HepG2 (cell line): ENCODE data around the gene NLE1. TPM values are rescaled to one million over a fixed set of nuclear protein-coding genes. Genes with fewer than 3 reads are reported as not detected.

Experiments used
- ATAC-seq: fragments of 200-7000 bp; cut with Tn5 transposase; 3 replicates; pipeline ENCODE4 v1.9.1; 2020; ENCODE audit warnings: mild to moderate bottlenecking, moderate library complexity
- BruUV-seq: library from RNA; stranded (reverse); fragments of 400-500 nt; replicated peaks from 2 replicates; lab custom pipeline; 2021; lab: Mats Ljungman, UMichigan
- CTCF ChIA-PET: fragments of 300-600 bp; formaldehyde crosslinking; extraction: SDS; loops from one replicate; lab custom pipeline; 2021; ENCODE audit warnings: low total read pairs, inconsistent platforms, low intra/inter-chr PET ratio; lab: Yijun Ruan, JAX
- POLR2A ChIA-PET: fragments of 350-600 bp; sonication (Branson Sonifier 250); formaldehyde crosslinking; loops from one replicate; lab custom pipeline; 2020; ENCODE audit warnings: antibody characterized with exemption, inconsistent platforms; lab: Yijun Ruan, JAX
- DNase-seq: peaks from one replicate; pipeline ENCODE4 v3.0.0-alpha.2; 2015; ENCODE audit warnings: low spot score
- FAIRE-seq: peaks from 3 replicates; lab custom pipeline; 2011; peaks lifted over from hg19 to GRCh38; lab: Jason Lieb, UNC
- H2AFZ ChIP-seq: one replicate; pipeline ENCODE4 v1.6.1; 2011; ENCODE audit warnings: low read length, inconsistent platforms
- H3K27ac ChIP-seq: fragments of 300-600 bp; 3 replicates; pipeline ENCODE4 v1.8.0; 2011; ENCODE audit warnings: mixed run types, mild to moderate bottlenecking, mixed read lengths, low read length, inconsistent platforms; ENCODE audit not compliant: insufficient read depth; ENCODE audit errors: extremely low read length
- H3K27me3 ChIP-seq, 2 experiments: fragments of 200-600 bp in 1 of 2; 2 replicates in 1 of 2; 3 replicates in 1 of 2; pipeline versions ENCODE4 v1.6.0 to v1.8.0; 2011; ENCODE audit warnings: low read length in 2 of 2, mild to moderate bottlenecking in 2 of 2, moderate library complexity in 2 of 2, inconsistent platforms in 1 of 2; ENCODE audit not compliant: insufficient read depth in 2 of 2, control insufficient read depth in 1 of 2
- H3K36me3 ChIP-seq, 2 experiments: fragments of 200-600 bp in 1 of 2; replicated peaks in 1 of 2; 2 replicates in 1 of 2; 3 replicates in 1 of 2; pipeline versions ENCODE4 v1.5.1 to v1.8.0; 2011; ENCODE audit warnings: low read length in 2 of 2, inconsistent platforms in 1 of 2; ENCODE audit not compliant: insufficient read depth in 2 of 2, control insufficient read depth in 1 of 2
- H3K4me1 ChIP-seq: 2 replicates; pipeline ENCODE4 v1.5.1; 2012; ENCODE audit warnings: low read length, inconsistent platforms; ENCODE audit not compliant: insufficient read depth
- H3K4me2 ChIP-seq: 2 replicates; pipeline ENCODE4 v1.6.0; 2011; ENCODE audit warnings: low read depth, low read length, inconsistent platforms
- H3K4me3 ChIP-seq, 3 experiments: fragments of 200-600 bp in 1 of 3; sonication (generic), shearing (Covaris generic) in 1 of 3; replicated peaks in 1 of 3; 2 replicates each; pipeline ENCODE4 v1.5.1; 2011 to 2016; ENCODE audit warnings: low read length in 3 of 3, inconsistent platforms in 2 of 3, low read depth in 2 of 3, mild to moderate bottlenecking in 2 of 3, control low read depth in 1 of 3, mixed read lengths in 1 of 3; ENCODE audit not compliant: insufficient read depth in 1 of 3
- H3K79me2 ChIP-seq: one replicate; pipeline ENCODE4 v1.6.1; 2011; ENCODE audit warnings: low read length, inconsistent platforms; ENCODE audit not compliant: insufficient read depth
- H3K9ac ChIP-seq: 2 replicates; pipeline ENCODE4 v1.6.0; 2011; ENCODE audit warnings: mild to moderate bottlenecking, low read depth, low read length, inconsistent platforms; ENCODE audit not compliant: insufficient read depth
- H3K9me3 ChIP-seq: 2 replicates; pipeline ENCODE4 v1.5.1; 2012; ENCODE audit warnings: mild to moderate bottlenecking, low read length
- H4K20me1 ChIP-seq: 2 replicates; pipeline ENCODE4 v1.6.0; 2011; ENCODE audit warnings: inconsistent platforms, mild to moderate bottlenecking, low read length, moderate library complexity; ENCODE audit not compliant: insufficient read depth
- BORCS8-MEF2B ChIP-seq: sonication (generic); formaldehyde crosslinking; IDR thresholded peaks from 2 replicates; pipeline ENCODE4 v1.8.0; 2022; ENCODE audit warnings: mild to moderate bottlenecking, missing genetic modification reagents
- EHMT2 ChIP-seq: fragments of 200-600 bp; sonication (generic); IDR thresholded peaks from 2 replicates; pipeline ENCODE4 v1.7.0; 2017; ENCODE audit warnings: antibody characterized with exemption, low read depth, low read length, borderline replicate concordance
- ELF4 ChIP-seq: sonication (generic); formaldehyde crosslinking; IDR thresholded peaks from 2 replicates; pipeline ENCODE4 v1.5.0; 2020; ENCODE audit warnings: missing genetic modification reagents, mild to moderate bottlenecking, moderate library complexity, borderline replicate concordance
- ERF ChIP-seq: IDR thresholded peaks from 2 replicates; pipeline ENCODE4 v1.6.1; 2018; ENCODE audit warnings: missing biosample characterization, missing genetic modification reagents
- NBN ChIP-seq: fragments of 450-650 bp; conservative IDR thresholded peaks from 2 replicates; pipeline ENCODE4 v1.6.1; 2017
- SIX1 ChIP-seq: sonication (generic); formaldehyde crosslinking; IDR thresholded peaks from 2 replicates; pipeline ENCODE4 v1.4.0; 2020; ENCODE audit warnings: missing genetic modification reagents, borderline replicate concordance
- SNRNP70 ChIP-seq: fragments of 200-400 bp; formaldehyde crosslinking; IDR thresholded peaks from 2 replicates; pipeline ENCODE4 v1.6.1; 2017; ENCODE audit warnings: mild to moderate bottlenecking, low read depth, low read length, moderate library complexity
- TCF12 ChIP-seq, 2 experiments: fragments of 450-650 bp in 1 of 2; sonication (generic) in 1 of 2; formaldehyde crosslinking in 1 of 2; IDR thresholded peaks; 2 replicates each; pipeline versions ENCODE4 v1.6.1 to v1.8.0; 2017 to 2022; ENCODE audit warnings: antibody characterized with exemption in 1 of 2, mild to moderate bottlenecking in 1 of 2, missing genetic modification reagents in 1 of 2, moderate library complexity in 1 of 2
- ZNF530 ChIP-seq: sonication (generic); formaldehyde crosslinking; IDR thresholded peaks from 2 replicates; pipeline ENCODE4 v1.5.0; 2020; ENCODE audit warnings: low read depth, mild to moderate bottlenecking, missing genetic modification reagents
- ZNF674 ChIP-seq: sonication (generic); formaldehyde crosslinking; IDR thresholded peaks from 2 replicates; pipeline ENCODE4 v1.5.0; 2020; ENCODE audit warnings: low read depth, mild to moderate bottlenecking, missing genetic modification reagents
- ZNF788 ChIP-seq: sonication (generic); formaldehyde crosslinking; IDR thresholded peaks from 2 replicates; pipeline ENCODE4 v1.5.0; 2020; ENCODE audit warnings: mild to moderate bottlenecking, missing genetic modification reagents, borderline replicate concordance
- WGBS: methylation state at CpG from one replicate; pipeline ENCODE4 v1.1.6; 2017; ENCODE audit warnings: low lambda C conversion rate; 5-methylcytosine and 5-hydroxymethylcytosine counted together
- in situ Hi-C: cut with HindIII; loops from 2 replicates; pipeline ENCODE4 v1.10.0; 2017; ENCODE audit warnings: low pct_unique_long_range_greater_than_20kb; ENCODE audit not compliant: extremely low pct_ligation_motif_present
- intact Hi-C: fragments of 100-400 bp; cut with micrococcal nuclease; formaldehyde crosslinking; loops from one replicate; pipeline ENCODE4 v1.10.0; 2022; ENCODE audit not compliant: unreplicated experiment
- polyA plus RNA-seq, 8 experiments: library from polyadenylated mRNA; depleted of rRNA in 3 of 8; stranded (reverse) in 7 of 8; unstranded in 1 of 8; fragments of >200 nt; fragmentation: Illumina TruSeq in 4 of 8; extraction: Trizol in 4 of 8; gene quantifications; 2 replicates each; pipeline versions ENCODE4 v1.2.1 to v1.2.3, GENCODE V29; 2011 to 2016; ENCODE audit warnings: low read depth in 4 of 8, missing spikeins in 1 of 8, mixed read lengths in 1 of 8; ENCODE audit not compliant: insufficient read depth in 1 of 8
- total RNA-seq, 5 experiments: library from RNA; depleted of rRNA; stranded (reverse); fragments of >200 nt; fragmentation: Illumina TruSeq; extraction: Trizol; gene quantifications; 2 replicates each; pipeline ENCODE4 v1.2.3, GENCODE V29; 2016; ENCODE audit warnings: low read depth in 1 of 5
- TF ChIP-seq, protein P1 (sequence below): sonication (generic); formaldehyde crosslinking; conservative IDR thresholded peaks from 2 replicates; pipeline ENCODE4 v1.8.0; 2022; ENCODE audit warnings: missing genetic modification reagents

NLE1 gene
- total and polyA plus RNA-seq, 2 of the 13 experiments (the other 11 are each of a cell fraction or from before 2014, with no cell fraction given): 20.3 to 34.5 TPM

DNA sequence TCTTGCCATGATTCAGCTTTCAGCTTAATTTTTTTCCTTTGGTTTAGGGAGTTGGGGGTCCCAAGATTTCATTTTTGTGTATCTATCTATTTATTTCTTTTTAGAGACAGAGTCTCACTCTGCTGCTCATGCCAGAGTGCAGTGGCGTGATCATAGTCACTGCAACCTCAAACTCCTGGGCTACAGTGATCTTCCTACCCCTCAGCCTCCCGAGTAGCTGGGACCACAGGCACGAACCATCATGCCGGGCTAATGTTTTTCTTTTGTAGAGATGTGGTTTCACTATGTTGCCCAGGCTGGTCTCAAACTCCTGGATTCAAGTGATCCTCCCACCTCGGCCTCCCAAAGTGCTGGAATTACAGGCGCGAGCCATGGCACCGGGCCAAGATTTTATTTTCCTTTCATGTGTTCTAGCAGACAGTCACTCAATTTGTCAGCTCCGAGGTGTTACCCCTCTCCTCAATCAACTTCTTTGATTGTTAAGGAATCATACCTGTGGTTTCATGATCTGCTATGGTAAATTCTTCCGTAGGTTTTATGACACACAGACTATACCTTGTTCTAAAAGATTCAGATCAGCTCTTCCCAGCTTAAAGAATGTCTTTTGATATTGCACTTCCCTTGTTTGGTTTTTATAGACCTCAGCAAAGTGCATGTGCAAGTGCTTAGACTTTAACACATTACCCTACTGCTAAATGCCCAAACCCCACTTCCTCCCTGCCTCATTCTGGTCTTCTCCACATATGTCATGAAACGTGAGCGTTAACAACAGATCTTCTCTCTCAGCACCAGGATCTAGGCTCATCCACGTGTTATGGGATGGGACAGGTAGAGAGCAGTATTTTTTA is 18.5 kb upstream of the NLE1 start:
- TF ChIP-seq ZNF530 (CRISPR knock-in tag) (no peak), SIX1 (no peak), TCF12 (IDR thresholded peaks at IDR 0.05) (no peak), TCF12 (CRISPR knock-in tag; IDR thresholded peaks at IDR 0.05) (no peak), ZNF788 (no peak), NBN (no peak), EHMT2 (no peak), BORCS8-MEF2B (no peak), SNRNP70 (no peak), ERF (no peak), ZNF674 (CRISPR knock-in tag) (no peak), ELF4 (CRISPR knock-in tag) (no peak)
- TF ChIP-seq, protein P1, sequence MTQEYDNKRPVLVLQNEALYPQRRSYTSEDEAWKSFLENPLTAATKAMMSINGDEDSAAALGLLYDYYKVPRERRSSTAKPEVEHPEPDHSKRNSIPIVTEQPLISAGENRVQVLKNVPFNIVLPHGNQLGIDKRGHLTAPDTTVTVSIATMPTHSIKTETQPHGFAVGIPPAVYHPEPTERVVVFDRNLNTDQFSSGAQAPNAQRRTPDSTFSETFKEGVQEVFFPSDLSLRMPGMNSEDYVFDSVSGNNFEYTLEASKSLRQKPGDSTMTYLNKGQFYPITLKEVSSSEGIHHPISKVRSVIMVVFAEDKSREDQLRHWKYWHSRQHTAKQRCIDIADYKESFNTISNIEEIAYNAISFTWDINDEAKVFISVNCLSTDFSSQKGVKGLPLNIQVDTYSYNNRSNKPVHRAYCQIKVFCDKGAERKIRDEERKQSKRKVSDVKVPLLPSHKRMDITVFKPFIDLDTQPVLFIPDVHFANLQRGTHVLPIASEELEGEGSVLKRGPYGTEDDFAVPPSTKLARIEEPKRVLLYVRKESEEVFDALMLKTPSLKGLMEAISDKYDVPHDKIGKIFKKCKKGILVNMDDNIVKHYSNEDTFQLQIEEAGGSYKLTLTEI (CRISPR knock-in tag): no peak
- TF ChIP-seq, all 625 proteins: peak for 0
- no peak for FAIRE-seq
- H3K36me3 ChIP-seq: no peaks in the 10 kb centered on the region
- H2AFZ ChIP-seq: no peak overlapping the region
- no peaks in the 10 kb centered on the region for H3K4me1 ChIP-seq
- WGBS: 6% methylated on average over 13 of the region's 13 CpGs
- no TSS peak for BruUV-seq
- CTCF ChIA-PET: no interaction called here
- no peak overlapping the region for H3K4me2 ChIP-seq
- no peaks in the 10 kb centered on the region for H3K79me2 ChIP-seq
- in situ Hi-C loops: no loop called here
- no peak for DNase-seq
- H4K20me1 ChIP-seq: no peaks in the 10 kb centered on the region
- ATAC-seq: no peak
- H3K27me3 ChIP-seq: peaks cover 0 to 14% of the 10 kb centered on the region in 2 experiments; a peak in 2 of 5 replicates
- H3K9me3 ChIP-seq: no peaks in the 10 kb centered on the region
- intact Hi-C loops: no loop called here
- no peak overlapping the region for H3K27ac ChIP-seq
- H3K9ac ChIP-seq: no peak overlapping the region
- POLR2A ChIA-PET: no interaction called here
- H3K4me3 ChIP-seq: no peak overlapping the region
